IPS-15b (cell line): Measurements from ENCODE around the gene ASTN2.

Source experiments
- H3K27me3 ChIP-seq: one replicate; pipeline ENCODE4 v1.6.1; 2013; ENCODE audit warnings: low read length; ENCODE audit not compliant: control insufficient read depth, insufficient read depth
- H3K36me3 ChIP-seq: one replicate; pipeline ENCODE4 v1.6.1; 2013; ENCODE audit warnings: low read length; ENCODE audit not compliant: control insufficient read depth, insufficient read depth
- H3K4me1 ChIP-seq: one replicate; pipeline ENCODE4 v1.6.1; 2013; ENCODE audit warnings: mild to moderate bottlenecking, low read length; ENCODE audit not compliant: control insufficient read depth, insufficient read depth
- H3K4me3 ChIP-seq: one replicate; pipeline ENCODE4 v1.5.1; 2013; ENCODE audit warnings: low read depth, low read length
- H3K9ac ChIP-seq: one replicate; pipeline ENCODE4 v1.6.1; 2013; ENCODE audit warnings: low read depth, mild to moderate bottlenecking, low read length
- H3K9me3 ChIP-seq: one replicate; pipeline ENCODE4 v1.6.1; 2013; ENCODE audit warnings: mild to moderate bottlenecking, low read length; ENCODE audit not compliant: control insufficient read depth, insufficient read depth

ASTN2 gene

DNA sequence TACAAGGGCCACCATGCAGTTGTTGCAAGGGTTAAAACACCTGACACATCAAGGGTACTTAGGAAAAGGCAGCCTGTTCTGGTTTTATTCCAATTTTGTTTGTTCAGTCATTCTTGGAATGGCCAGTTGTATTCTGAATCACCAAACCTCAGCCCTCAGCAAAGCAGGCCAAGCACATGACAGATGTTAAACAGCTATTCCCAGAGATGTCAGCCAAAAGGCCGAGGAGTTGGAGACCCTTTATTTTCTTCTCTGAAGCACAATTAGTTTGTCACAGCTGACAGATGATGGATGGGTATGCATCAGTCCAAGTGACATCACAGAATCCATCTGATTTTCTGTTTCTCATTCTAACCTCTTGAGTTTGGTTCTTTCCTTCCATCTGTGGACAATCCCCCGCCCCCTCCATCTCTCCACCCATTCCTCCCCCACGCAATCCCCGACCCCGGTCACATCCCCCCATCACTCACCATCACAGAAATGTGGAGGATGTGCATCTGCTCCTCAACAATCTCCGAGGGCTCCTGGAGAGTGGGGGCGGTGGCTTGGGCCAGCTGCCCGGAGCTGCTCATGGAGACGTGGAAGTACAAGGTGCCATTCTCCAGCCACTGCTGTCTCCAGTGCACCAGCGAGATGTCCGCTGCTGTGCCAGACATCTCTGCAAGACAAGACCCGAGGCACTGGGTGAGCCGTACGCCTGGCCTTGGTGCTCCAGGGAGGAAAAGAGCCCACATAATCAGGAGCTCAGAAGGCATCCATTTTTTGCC is 123.8 kb downstream of the ASTN2 start:
- H3K27me3 ChIP-seq = no peaks in the 10 kb centered on the region
- no peak overlapping the region for H3K4me3 ChIP-seq
- H3K9ac ChIP-seq = no peak overlapping the region
- H3K36me3 ChIP-seq = no peaks in the 10 kb centered on the region
- no peaks in the 10 kb centered on the region for H3K4me1 ChIP-seq
- H3K9me3 ChIP-seq = no peaks in the 10 kb centered on the region

DNA sequence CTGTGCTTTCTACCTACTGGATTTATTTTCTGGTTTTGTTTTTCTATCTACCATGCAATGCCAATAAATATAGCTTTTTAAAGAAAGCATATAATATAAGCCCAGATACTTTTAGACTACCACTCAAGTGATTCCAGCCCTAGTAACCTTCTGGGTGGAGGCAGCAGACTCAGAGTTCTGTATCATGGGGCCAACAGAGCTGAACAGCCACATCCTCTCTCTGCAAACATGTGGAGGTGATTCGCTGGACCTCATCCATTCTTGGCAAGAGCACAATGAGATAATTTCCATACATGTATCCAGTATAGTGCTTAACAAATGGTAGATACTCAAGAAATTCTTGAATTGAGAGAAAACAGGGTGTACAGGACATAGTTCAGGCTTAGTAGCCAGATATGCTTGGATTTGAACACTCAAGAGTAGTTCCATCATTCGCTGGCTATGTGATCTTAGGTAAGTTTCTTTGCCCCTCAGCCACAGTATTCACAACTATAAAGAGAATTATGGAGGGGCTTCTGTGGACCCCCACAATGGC is 124.5 kb downstream of the ASTN2 start:
- H3K36me3 ChIP-seq = no peaks in the 10 kb centered on the region
- no peak overlapping the region for H3K9ac ChIP-seq
- no peaks in the 10 kb centered on the region for H3K4me1 ChIP-seq
- H3K4me3 ChIP-seq = no peak overlapping the region
- H3K9me3 ChIP-seq = no peaks in the 10 kb centered on the region
- H3K27me3 ChIP-seq = no peaks in the 10 kb centered on the region

DNA sequence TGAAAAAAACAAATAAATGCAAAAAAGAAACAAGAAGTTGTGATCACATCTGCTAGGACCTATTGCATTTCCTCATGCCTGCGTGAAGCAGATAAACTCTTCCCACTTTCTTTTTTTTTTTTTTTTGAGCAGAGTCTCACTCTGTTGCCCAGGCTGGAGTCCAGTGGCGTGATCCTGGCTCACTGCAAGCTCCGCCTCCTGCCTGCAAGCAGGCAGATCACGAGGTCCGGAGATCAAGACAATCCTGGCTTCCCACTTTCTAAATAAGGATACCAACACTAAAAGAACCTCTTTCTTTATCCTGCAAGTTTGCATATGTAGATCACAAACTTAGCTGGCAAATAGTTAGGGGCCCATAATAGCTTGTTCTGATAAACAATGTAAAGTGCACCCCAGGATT is 128.6 kb downstream of the ASTN2 start:
- Histone ChIP-seq H3K27me3 (no peaks in the 10 kb centered on the region), H3K9ac (no peak overlapping the region), H3K36me3 (no peaks in the 10 kb centered on the region), H3K4me1 (no peaks in the 10 kb centered on the region), H3K4me3 (no peak overlapping the region), H3K9me3 (no peaks in the 10 kb centered on the region)

DNA sequence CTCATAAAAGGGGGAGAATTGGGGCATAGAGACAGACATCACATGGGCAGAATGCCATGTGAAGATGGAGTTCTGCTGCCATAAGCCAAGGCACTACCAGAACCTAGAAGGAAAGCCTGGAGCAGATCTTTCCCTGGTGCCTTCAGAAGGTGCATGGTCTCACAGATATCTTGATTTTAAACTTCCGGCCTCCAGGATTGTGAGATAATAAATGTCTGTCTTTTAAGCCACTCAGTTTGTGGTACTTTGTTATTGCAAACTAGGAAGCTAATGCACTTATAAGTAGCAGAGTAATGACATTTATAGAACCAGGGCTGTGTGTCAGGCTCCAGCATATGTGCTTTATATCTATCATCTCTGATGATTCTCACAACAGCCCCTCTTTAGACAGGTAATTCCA is 130.4 kb downstream of the ASTN2 start:
- no peak overlapping the region for H3K9ac ChIP-seq
- H3K27me3 ChIP-seq = no peaks in the 10 kb centered on the region
- no peak overlapping the region for H3K4me3 ChIP-seq
- H3K4me1 ChIP-seq = no peaks in the 10 kb centered on the region
- no peaks in the 10 kb centered on the region for H3K9me3 ChIP-seq
- no peaks in the 10 kb centered on the region for H3K36me3 ChIP-seq

DNA sequence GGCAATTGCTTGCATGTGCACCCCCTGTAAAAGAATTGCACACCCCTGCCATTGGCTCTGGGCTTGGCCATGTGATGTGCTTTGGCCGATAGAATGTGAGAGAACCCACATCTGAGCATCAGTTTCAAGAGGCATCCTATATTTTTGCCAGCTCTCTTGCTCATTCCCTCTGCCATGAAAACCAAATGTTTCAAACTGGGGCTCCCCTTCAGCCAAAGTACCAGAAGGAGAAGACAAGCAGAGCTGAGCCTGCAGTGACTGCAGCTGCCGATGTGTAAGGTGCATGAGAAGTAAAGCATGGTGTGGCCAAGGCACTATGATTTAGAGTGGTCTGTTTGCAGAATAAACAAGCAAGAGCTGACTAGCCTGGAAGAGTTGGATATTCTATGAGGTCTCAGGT is 132.3 kb downstream of the ASTN2 start:
- Histone ChIP-seq H3K36me3 (no peaks in the 10 kb centered on the region), H3K27me3 (no peaks in the 10 kb centered on the region)

DNA sequence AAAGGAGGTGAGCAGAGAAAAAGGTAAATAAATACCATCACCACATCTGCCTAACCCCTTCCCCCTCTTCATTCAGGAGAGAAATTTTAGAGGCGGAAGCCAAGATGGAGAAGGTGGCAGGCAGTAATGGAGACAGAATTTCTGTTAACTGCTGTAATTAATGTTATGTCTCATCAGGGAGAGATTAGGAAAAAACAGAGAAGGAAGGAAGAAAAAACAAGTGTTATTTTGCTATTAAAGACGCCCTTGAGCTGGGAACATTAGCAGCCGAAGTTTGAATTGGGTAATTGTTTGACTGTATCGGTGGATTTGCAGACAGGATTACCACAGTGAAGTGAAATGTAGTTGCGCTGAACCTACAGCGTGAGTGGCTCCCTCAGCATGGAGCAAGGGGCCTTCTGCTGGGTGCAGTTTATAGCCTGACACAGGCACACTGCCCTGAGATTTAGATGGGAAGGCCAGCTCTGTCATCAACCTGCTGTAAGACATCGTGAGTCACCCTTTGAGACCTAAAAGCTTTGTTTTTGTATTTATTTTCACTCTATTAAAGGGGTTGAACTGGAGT is 136.3 kb downstream of the ASTN2 start:
- no peaks in the 10 kb centered on the region for H3K4me1 ChIP-seq
- H3K36me3 ChIP-seq = no peaks in the 10 kb centered on the region
- no peak overlapping the region for H3K4me3 ChIP-seq
- H3K9me3 ChIP-seq = no peaks in the 10 kb centered on the region
- H3K9ac ChIP-seq = no peak overlapping the region
- no peaks in the 10 kb centered on the region for H3K27me3 ChIP-seq

More for the DNA sequence above, 132.3 kb downstream of the ASTN2 start:
- Histone ChIP-seq H3K4me1 (no peaks in the 10 kb centered on the region), H3K9me3 (no peaks in the 10 kb centered on the region), H3K4me3 (no peak overlapping the region), H3K9ac (no peak overlapping the region)

DNA sequence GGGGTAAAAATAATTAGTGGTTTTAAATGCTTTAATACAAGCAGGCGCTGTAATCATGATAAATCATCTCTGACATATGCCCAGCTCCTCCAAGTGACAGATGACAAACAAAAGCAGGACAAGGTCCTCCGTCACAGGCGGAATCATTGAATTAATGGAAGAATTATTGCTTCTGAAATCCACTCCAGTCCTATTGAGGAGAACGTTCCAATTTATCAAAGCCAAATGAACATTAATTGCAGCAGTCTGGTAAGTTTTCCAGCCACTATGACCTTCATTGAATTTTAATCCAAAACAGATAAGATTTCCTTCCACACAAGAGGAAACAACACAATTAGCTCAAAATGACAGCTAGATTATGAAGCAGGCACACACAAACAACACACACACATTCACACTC is 136.8 kb downstream of the ASTN2 start:
- H3K9me3 ChIP-seq = no peaks in the 10 kb centered on the region
- no peak overlapping the region for H3K4me3 ChIP-seq
- H3K27me3 ChIP-seq = no peaks in the 10 kb centered on the region
- H3K9ac ChIP-seq = no peak overlapping the region
- no peaks in the 10 kb centered on the region for H3K36me3 ChIP-seq
- no peaks in the 10 kb centered on the region for H3K4me1 ChIP-seq

DNA sequence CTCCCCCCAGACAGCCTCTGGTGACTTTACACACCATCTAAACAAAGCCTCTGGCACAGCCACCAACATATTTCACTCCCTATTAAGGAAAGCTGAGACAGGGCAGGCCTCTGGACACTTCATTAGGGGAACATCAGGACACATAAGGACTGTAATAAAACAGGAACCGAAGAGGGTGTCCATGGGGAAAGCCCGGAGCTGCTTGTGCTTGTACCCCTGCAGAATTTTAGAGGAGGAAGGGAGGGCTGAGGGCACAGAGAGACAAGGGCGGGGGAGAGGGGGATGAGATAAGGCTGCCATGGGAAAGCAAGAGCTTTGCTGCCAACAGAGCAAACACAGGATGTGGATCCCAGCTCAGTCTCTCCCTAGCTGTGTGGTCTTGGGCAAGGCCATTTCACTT is 138.4 kb downstream of the ASTN2 start:
- Histone ChIP-seq H3K9ac (no peak overlapping the region), H3K4me1 (no peaks in the 10 kb centered on the region)

DNA sequence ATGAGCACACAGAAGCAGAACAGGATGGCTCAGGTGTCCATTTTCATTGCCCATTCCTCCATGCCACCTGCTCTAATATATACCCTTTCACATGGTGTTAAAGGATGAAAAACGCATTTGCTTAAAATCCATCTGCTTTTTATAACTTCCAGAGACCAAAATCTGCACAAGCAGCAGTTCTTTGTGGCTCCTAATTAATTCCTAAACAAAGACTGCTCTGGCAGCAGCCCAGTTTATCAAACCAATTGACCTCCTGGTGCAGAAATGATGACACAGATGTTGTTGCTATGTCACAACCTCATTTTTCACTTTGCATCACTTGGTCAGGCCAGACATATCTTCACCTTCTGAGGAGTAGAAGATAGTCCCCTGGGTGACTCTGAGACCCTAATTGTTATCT is 141.2 kb downstream of the ASTN2 start:
- H3K4me3 ChIP-seq = no peak overlapping the region
- H3K9me3 ChIP-seq = no peaks in the 10 kb centered on the region
- H3K36me3 ChIP-seq = no peaks in the 10 kb centered on the region
- H3K9ac ChIP-seq = no peak overlapping the region
- H3K4me1 ChIP-seq = peaks cover 10% of the 10 kb centered on the region
- peaks cover 3% of the 10 kb centered on the region for H3K27me3 ChIP-seq

More for the DNA sequence above, 138.4 kb downstream of the ASTN2 start:
- H3K9me3 ChIP-seq = no peaks in the 10 kb centered on the region
- no peaks in the 10 kb centered on the region for H3K27me3 ChIP-seq
- no peaks in the 10 kb centered on the region for H3K36me3 ChIP-seq
- H3K4me3 ChIP-seq = no peak overlapping the region

DNA sequence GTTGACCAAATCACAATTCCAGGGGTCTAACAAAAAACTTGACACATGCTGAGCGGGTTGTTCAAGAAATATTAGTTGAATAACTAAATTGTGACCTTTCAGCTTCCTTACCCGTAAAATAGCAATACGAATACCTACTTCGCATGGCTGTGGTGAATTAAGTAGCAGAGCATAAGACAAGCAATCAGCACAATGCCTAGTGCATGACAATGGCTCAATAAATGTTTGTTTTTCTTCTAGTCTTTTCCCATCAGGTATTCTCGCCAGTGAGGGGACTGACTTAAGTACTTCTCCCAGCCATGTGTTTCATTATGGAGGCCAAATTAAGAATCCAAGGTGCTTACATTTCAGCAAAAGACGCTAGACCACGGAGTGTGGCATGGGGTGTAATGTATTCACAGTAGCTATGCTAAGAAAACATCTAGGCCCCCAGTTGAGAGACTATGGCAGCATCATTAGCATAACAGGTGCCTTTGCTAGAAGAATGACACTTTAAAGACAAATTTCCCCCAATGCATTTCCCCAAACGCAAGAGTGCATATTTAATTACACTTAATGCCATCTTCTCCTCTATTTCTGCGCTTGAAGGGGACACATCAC is 145.9 kb downstream of the ASTN2 start:
- H3K9ac ChIP-seq = no peak overlapping the region
- H3K27me3 ChIP-seq = peaks cover 13% of the 10 kb centered on the region
- no peak overlapping the region for H3K4me3 ChIP-seq
- peaks cover 10% of the 10 kb centered on the region for H3K4me1 ChIP-seq
- H3K36me3 ChIP-seq = no peaks in the 10 kb centered on the region
- H3K9me3 ChIP-seq = no peaks in the 10 kb centered on the region

DNA sequence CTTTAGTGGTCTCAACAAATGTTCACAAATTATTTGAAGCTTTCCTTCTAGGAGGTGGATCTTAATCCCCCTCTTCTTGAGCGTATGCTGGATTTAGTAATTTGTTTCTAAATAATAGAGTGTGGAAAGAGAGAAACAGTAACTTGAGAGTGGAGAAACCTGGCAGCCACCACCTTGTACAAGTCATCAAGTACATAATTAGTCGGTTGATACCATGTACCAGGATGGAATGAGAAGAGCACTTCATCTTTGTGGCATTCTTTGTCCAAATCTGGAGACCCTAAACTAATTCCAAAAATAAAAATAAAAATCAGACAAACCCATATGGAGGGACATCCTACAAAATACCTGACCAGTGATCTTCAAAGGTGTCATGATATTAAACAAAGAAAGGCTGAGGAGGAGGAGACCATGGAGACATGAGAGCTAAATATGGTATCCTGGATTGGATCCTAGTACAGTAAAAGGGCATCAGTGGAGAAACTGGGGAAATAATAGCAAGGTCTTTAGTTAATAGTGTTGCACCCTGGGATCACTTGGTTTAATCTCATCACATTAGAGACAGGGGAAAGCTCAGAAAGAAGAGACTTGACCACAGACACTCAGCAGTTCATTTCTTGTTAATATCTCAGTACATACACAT is 147.9 kb downstream of the ASTN2 start:
- Histone ChIP-seq H3K4me3 (no peak overlapping the region), H3K9ac (no peak overlapping the region), H3K4me1 (peaks cover 10% of the 10 kb centered on the region), H3K9me3 (no peaks in the 10 kb centered on the region), H3K36me3 (no peaks in the 10 kb centered on the region), H3K27me3 (peaks cover 13% of the 10 kb centered on the region)
